Spinal cord (tissue), 10 donors: Measurements from ENCODE around the gene ERICH6B. TPM values are rescaled to one million over a fixed set of nuclear protein-coding genes. Genes with fewer than 3 reads are reported as not detected.

ENCODE experiments used
- DNase-seq, 6 donors: peaks; one replicate each; pipeline versions ENCODE4 v3.0.0 to v3.0.0-alpha.2; 2013 to 2015; ENCODE audit warnings: low spot score in 6 of 6, low read depth in 4 of 6
- H3K27ac ChIP-seq: one replicate; pipeline ENCODE4 v1.5.1; 2013; ENCODE audit warnings: low read depth, low read length, control low read depth
- H3K27me3 ChIP-seq: one replicate; pipeline ENCODE4 v1.6.1; 2013; ENCODE audit warnings: low read length; ENCODE audit not compliant: control insufficient read depth, insufficient read depth
- H3K36me3 ChIP-seq: one replicate; pipeline ENCODE4 v1.6.1; 2013; ENCODE audit warnings: low read length; ENCODE audit not compliant: control insufficient read depth, insufficient read depth
- H3K4me1 ChIP-seq: one replicate; pipeline ENCODE4 v1.6.1; 2013; ENCODE audit warnings: low read length; ENCODE audit not compliant: control insufficient read depth, insufficient read depth
- H3K4me3 ChIP-seq: one replicate; pipeline ENCODE4 v1.5.1; 2013; ENCODE audit warnings: low read depth, low read length, control low read depth
- H3K9me3 ChIP-seq: one replicate; pipeline ENCODE4 v1.6.1; 2013; ENCODE audit warnings: low read length; ENCODE audit not compliant: control insufficient read depth, insufficient read depth
- WGBS: methylation state at CpG from one replicate; pipeline ENCODE4 v1.1.5; 2013; ENCODE audit warnings: missing lambda C conversion rate; ENCODE audit not compliant: insufficient coverage; 5-methylcytosine and 5-hydroxymethylcytosine counted together
- polyA plus RNA-seq, 2 donors: library from polyadenylated mRNA; unstranded; fragments of 120-200 nt; gene quantifications; one replicate each; pipeline ENCODE4 v1.2.1, GENCODE V29; 2013; ENCODE audit not compliant: insufficient read length in 2 of 2
- total RNA-seq, 2 donors: library from RNA; depleted of rRNA in 1 of 2; stranded (reverse); fragments of 120-200 nt in 1 of 2; fragments of >200 nt in 1 of 2; gene quantifications; one replicate each; pipeline versions ENCODE4 v1.2.3 to v1.2.4, GENCODE V29; 2013 to 2014
- donor health status: healthy.

ERICH6B gene
- total and polyA plus RNA-seq, 4 donors, result 0.39 to 4.7 (median 2.8) TPM; not detected in 1

DNA sequence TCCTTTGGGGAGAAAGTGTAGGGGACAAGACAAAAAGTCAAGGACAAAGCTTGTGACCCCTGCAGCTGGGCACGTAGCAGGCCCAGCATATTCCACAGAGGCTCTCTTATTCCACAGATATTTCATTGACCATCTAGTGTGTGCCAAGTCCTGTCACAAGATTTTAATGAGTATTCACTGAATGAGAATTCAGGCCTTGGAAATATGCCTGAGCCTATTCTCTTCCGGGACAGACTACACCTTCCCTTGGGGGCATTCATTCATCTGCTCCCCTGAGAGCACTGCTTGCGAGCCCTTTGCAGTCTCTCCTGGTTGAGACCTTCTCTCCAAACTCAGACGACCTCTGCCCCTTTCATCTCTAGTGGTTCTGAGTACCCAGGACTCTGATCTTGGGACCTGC is 25.5 kb downstream of the ERICH6B start:
- H3K27ac ChIP-seq, result no peak overlapping the region
- WGBS, result 54% methylated on average over 4 of the region's 4 CpGs
- H3K36me3 ChIP-seq, result no peaks in the 10 kb centered on the region
- no peak for DNase-seq
- no peaks in the 10 kb centered on the region for H3K9me3 ChIP-seq
- H3K4me1 ChIP-seq, result no peaks in the 10 kb centered on the region
- no peak overlapping the region for H3K4me3 ChIP-seq
- no peaks in the 10 kb centered on the region for H3K27me3 ChIP-seq

DNA sequence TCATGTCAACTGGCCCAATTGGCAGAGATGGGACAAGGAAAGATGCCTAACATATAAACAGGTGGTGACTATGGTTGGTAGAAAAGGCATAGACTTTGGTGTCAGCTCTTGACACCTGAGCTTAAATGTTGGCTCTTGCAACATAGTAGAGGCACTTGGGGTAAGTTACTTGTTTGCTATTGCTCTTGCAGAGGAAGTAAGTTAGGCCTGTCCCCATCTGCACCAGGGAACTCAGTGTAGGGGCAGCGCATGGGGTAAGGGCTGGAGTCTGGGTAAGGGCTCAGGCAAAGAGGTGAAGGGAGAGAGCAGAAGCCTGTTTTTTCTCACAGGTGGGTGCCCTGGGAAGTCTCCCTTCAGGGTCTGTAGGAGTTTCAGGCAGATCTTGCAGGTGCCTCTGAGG is 27.6 kb downstream of the ERICH6B start:
- H3K27ac ChIP-seq, result no peak overlapping the region
- no peaks in the 10 kb centered on the region for H3K4me1 ChIP-seq
- no peak for DNase-seq
- H3K27me3 ChIP-seq, result no peaks in the 10 kb centered on the region
- WGBS, result 100% methylated on average over 1 of the region's 1 CpG
- H3K9me3 ChIP-seq, result no peaks in the 10 kb centered on the region
- H3K36me3 ChIP-seq, result no peaks in the 10 kb centered on the region
- H3K4me3 ChIP-seq, result no peak overlapping the region

DNA sequence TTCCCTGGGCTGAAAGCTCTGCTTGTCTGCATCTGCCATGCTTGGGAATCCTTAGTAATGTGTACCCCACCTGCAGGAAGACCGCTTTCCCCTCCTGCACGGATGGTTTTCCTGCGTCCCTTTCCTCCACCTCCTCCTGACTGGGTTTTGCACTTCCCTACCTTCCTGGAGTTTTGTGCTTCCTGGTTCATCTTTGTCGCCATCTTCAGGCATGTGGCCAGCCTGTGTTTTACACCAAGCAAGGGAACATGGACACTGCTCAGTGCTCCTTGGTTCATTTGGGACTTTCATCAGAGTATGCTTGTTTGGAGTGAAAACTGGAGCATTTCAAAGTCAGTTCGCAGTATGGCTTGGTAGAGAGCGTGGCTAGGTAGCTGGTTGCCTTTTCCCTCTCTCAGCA is 30.7 kb downstream of the ERICH6B start:
- Histone ChIP-seq H3K27me3 (no peaks in the 10 kb centered on the region), H3K4me1 (no peaks in the 10 kb centered on the region), H3K27ac (no peak overlapping the region), H3K4me3 (no peak overlapping the region), H3K36me3 (no peaks in the 10 kb centered on the region), H3K9me3 (no peaks in the 10 kb centered on the region)
- WGBS, result 90% methylated on average over 6 of the region's 6 CpGs
- no peak for DNase-seq

DNA sequence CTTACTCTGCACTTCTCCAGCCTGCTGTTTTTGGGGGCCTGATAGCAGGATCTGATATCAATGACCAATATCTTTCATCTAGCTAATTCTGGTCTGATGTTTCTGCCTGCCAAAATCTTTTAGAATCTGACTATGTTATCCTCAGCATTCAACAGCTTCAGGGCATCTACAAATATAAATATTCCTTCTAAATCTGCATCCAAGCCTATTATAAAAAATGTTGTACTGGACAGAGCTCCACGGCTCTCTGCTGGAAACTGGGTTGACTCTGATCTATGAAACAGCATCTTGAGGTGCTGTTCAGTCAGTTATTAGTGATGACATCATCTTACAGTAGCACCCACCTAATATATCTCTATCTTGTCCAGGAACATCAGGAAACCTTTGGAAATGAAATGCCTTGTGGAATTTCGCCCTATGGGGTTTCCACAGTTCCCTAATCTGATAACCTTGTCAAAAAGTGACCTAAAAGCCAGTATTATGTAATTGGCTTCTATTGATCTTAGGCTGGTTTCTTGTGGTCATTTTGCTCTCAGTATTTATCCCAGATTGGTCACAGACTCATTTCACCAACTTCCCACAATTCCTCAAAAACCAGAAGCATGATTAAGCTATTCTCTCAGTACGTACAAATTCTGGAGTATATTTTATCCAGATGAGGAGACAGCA is 33.0 kb downstream of the ERICH6B start:
- Histone ChIP-seq H3K4me1 (no peaks in the 10 kb centered on the region), H3K9me3 (no peaks in the 10 kb centered on the region), H3K36me3 (no peaks in the 10 kb centered on the region), H3K27ac (no peak overlapping the region), H3K4me3 (no peak overlapping the region), H3K27me3 (no peaks in the 10 kb centered on the region)
- WGBS, result no CpG with 5 or more reads among the region's 3 CpGs
- no peak for DNase-seq

DNA sequence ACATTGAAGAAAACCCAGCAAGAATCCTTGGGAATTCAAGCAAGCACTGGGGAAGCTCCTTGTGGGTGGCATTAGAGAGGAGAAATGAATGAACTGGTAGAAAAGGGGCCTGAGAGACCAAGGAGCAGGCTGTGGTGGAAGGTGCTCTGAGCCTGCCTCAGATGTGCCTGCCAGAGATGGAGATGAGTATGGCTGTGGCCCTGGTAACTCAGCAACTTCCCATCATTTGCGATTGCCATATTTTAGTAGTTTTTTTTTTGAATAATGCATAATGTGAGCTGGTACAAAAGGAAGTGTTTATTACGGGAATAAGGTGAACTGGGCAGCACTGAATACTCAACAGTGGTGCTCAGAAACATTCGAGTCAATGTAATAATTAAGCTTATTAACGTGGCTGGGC is 39.1 kb downstream of the ERICH6B start:
- H3K4me3 ChIP-seq, result no peak overlapping the region
- WGBS, result 92% methylated on average over 2 of the region's 4 CpGs
- H3K4me1 ChIP-seq, result no peaks in the 10 kb centered on the region
- no peaks in the 10 kb centered on the region for H3K27me3 ChIP-seq
- no peak overlapping the region for H3K27ac ChIP-seq
- no peaks in the 10 kb centered on the region for H3K9me3 ChIP-seq
- no peaks in the 10 kb centered on the region for H3K36me3 ChIP-seq
- DNase-seq, result no peak

DNA sequence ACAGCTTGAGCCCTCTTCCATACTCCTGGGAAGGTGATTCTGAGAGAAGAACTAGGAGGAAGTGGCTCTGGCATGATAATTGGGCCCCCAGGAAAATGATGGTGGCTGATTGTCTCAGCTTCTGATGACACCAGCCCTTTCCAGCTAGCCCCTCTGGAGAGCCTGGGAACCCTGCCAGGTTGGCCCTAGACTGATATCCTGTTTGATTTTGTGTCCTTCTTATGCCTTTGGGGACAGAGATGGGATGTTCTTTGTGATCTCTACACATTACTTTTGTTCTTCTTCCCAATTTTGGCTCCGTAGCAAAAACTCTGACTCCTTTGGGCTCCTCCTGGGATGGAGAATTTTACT is 39.7 kb downstream of the ERICH6B start:
- WGBS, result 71% methylated on average over 1 of the region's 1 CpG
- Histone ChIP-seq H3K4me1 (no peaks in the 10 kb centered on the region), H3K9me3 (no peaks in the 10 kb centered on the region), H3K4me3 (no peak overlapping the region), H3K27me3 (no peaks in the 10 kb centered on the region), H3K36me3 (no peaks in the 10 kb centered on the region), H3K27ac (no peak overlapping the region)
- no peak for DNase-seq

DNA sequence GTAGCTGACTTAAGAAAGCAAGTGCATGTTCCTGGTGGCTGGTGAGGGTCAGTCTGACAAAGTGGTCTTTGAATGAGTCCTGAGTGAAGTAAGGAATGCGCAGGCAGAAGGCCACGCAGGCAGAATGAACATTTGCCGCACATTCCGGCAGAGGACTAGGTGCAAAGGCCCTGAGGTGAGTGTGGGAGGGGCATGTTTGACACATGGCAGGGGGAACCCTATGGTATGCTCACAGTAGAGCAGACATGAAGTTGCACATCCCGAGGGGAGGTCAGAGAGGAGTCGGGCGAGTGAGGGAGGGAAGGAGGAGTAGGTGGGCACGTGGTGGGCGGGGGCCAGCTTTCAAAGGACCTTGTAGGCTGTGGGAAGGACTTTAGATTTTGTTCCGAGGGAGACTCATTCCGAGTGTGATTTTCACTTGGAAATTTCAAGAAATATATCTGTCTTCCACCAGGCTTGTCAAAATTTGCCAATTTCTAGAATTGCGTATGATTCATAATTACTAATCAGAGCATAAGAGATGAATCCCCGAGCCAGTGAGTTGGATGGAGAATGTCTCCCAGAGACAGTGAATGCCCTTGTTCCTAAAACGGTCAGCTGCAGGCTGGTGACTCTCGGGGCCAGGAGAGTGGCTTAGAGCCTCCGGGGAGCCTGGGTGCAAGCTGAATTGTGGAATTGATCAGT is 40.3 kb downstream of the ERICH6B start:
- Histone ChIP-seq H3K27ac (no peak overlapping the region), H3K4me3 (no peak overlapping the region), H3K9me3 (no peaks in the 10 kb centered on the region), H3K4me1 (no peaks in the 10 kb centered on the region), H3K36me3 (no peaks in the 10 kb centered on the region), H3K27me3 (no peaks in the 10 kb centered on the region)
- 95% methylated on average over 12 of the region's 16 CpGs for WGBS
- no peak for DNase-seq

DNA sequence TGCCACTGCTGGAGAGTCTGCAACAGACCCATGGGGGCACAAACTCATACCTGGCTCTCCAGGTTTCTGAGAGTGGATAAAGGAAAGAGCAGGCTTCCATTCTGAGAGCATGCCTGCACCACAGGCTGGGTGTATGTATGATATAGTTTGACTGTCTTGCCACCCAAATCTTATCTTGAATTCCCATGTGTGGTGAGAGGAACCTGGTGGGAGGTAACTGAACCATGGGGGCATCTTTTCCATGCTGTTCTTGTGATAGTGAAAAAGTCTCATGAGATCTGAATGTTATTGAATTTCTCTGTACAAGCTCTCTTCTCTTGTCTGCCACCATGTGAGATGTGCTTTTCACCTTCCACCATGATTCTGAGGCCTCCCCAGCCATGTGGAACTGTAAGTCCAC is 50.2 kb downstream of the ERICH6B start:
- H3K36me3 ChIP-seq, result no peaks in the 10 kb centered on the region
- no peak overlapping the region for H3K4me3 ChIP-seq
- H3K9me3 ChIP-seq, result no peaks in the 10 kb centered on the region
- no peak for DNase-seq
- no peak overlapping the region for H3K27ac ChIP-seq
- no peaks in the 10 kb centered on the region for H3K27me3 ChIP-seq
- H3K4me1 ChIP-seq, result no peaks in the 10 kb centered on the region

DNA sequence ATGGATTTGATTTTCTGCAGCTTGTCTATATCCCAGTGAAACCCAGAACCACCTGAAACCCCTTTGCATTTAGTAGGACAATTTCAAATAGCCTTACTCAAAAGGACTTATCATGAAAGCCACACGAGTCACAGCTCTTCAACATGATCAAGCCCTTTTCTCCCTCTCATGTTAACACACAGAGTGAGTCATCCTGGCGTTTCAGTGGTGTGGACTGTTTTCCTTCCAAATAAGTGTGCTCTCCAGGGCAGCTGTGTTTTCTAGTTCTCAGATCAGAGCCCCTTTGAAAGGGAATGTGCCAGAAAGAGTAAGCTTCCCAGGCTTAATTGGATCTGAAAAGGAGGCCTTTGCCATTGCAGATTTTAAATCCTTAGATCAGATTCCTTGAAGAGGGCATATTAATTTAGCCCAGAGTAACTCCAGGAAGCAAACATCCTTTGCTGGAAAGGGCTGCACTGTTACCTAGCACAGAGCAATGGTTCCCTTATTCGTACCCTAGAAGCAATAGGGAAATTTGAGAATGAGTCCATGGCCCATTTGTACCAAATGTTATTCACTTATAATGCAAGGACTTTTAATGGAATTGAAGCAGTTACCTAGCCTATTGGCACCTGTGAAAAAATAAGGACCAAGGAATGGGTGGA is 51.3 kb downstream of the ERICH6B start:
- no CpG with 5 or more reads among the region's 3 CpGs for WGBS
- Histone ChIP-seq H3K9me3 (no peaks in the 10 kb centered on the region), H3K36me3 (no peaks in the 10 kb centered on the region), H3K27me3 (no peaks in the 10 kb centered on the region), H3K4me1 (no peaks in the 10 kb centered on the region), H3K27ac (no peak overlapping the region), H3K4me3 (no peak overlapping the region)
- peak in 1 of 6 donors; percentile 30 for DNase-seq

DNA sequence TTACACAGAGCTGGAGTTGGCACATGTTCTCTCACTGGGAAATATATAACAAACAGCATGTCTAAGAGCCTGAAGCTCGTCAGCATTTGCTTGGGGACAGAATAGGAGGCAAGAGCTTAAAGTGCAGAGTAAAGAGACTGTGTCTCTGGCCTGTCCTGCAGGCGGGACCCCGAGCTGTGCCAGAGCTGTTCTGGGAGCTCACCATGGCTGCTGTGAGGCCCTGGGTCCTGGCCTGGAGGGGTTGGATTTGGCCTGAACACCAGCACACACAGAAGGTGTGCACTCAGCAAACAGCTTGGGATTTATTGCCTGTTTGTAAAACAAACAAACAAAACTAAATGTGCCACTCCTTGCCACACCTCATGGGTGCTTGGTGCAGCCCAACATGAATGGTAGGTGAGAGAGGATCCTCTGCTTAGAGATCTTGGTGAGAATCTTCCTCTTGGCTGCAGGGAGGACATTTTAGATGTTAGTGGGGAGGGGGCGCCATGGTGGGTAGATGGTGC is 60.9 kb downstream of the ERICH6B start:
- WGBS, result 93% methylated on average over 4 of the region's 4 CpGs

More for the DNA sequence above, 60.9 kb downstream of the ERICH6B start:
- Histone ChIP-seq H3K27ac (no peak overlapping the region), H3K27me3 (no peaks in the 10 kb centered on the region), H3K4me1 (no peaks in the 10 kb centered on the region), H3K4me3 (no peak overlapping the region), H3K9me3 (no peaks in the 10 kb centered on the region), H3K36me3 (no peaks in the 10 kb centered on the region)
- no peak for DNase-seq
